ENCODE results near the gene CDH26. TPM values are rescaled to one million over a fixed set of nuclear protein-coding genes. Genes with fewer than 3 reads are reported as not detected.

CDH26 gene
- total and polyA plus RNA-seq, 9 donors, result 0.12 to 0.84 (median 0.41) TPM

DNA sequence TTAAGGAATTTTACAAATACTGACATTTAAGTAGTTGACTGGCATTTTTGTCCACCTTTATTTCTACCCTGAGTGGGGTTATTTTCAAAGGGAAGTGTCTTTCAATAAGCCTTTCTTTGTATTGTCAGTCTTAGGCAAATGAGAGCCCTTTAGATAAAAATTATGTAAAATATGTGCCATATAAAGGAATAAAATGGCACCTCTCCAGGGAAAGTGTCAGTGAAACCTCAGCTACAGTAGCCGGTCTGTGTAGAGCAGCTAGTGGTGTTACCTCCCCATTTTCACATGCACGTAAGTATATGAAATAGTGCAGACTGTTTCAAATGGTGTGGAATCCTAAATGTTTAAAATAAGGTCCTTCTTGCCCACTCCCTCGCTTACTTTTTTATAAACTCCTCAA is 13.0 kb upstream of the CDH26 start:
- Histone ChIP-seq H3K27ac (no peak overlapping the region), H3K36me3 (no peaks in the 10 kb centered on the region), H3K9me3 (no peaks in the 10 kb centered on the region), H3K4me1 (ENCODE audit: insufficient read depth) (no peaks in the 10 kb centered on the region), H3K27me3 (no peaks in the 10 kb centered on the region), H3K4me3 (no peak overlapping the region)
- intact Hi-C loops (cut with DNase I), result no loop called here
- DNase-seq, result no peak
- no peak for TF ChIP-seq POLR2A (IDR thresholded peaks at IDR 0.05)
- TF ChIP-seq, protein P1, sequence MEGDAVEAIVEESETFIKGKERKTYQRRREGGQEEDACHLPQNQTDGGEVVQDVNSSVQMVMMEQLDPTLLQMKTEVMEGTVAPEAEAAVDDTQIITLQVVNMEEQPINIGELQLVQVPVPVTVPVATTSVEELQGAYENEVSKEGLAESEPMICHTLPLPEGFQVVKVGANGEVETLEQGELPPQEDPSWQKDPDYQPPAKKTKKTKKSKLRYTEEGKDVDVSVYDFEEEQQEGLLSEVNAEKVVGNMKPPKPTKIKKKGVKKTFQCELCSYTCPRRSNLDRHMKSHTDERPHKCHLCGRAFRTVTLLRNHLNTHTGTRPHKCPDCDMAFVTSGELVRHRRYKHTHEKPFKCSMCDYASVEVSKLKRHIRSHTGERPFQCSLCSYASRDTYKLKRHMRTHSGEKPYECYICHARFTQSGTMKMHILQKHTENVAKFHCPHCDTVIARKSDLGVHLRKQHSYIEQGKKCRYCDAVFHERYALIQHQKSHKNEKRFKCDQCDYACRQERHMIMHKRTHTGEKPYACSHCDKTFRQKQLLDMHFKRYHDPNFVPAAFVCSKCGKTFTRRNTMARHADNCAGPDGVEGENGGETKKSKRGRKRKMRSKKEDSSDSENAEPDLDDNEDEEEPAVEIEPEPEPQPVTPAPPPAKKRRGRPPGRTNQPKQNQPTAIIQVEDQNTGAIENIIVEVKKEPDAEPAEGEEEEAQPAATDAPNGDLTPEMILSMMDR (IDR thresholded peaks at IDR 0.05), result no peak
- TF ChIP-seq EP300 (IDR thresholded peaks at IDR 0.05), result no peak
- WGBS, 3 donors, result 67 to 74% (median 72%) methylated on average over 3 of the region's 3 CpGs

DNA sequence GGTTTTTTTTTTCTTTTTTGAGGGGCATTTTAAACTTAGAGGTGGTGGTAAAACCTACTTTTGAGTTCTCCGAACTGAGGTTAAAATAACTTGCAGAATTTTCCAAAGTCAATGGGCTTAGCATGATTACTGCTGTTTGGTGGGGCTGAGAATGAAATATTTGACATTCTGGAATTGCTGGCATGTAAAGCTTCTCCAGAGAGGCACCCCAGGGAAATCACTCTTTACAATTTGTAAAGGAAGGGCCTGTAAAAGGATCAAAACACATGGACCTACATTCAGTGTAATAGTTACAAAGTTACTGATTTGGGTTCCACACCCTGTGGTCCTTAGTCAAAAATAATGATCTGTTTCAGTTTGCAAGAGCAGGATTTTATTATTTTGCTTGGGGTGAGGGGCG is 12.5 kb upstream of the CDH26 start:
- whole genome bisulfite sequencing, 3 donors, result 72 to 86% (median 76%) methylated on average over 2 of the region's 2 CpGs
- H3K27me3 ChIP-seq, result no peaks in the 10 kb centered on the region
- H3K9me3 ChIP-seq, result no peaks in the 10 kb centered on the region
- intact Hi-C loops (cut with DNase I), result no loop called here
- DNase-seq, result no peak
- H3K4me1 ChIP-seq (ENCODE audit: insufficient read depth), result no peaks in the 10 kb centered on the region
- no peak for TF ChIP-seq EP300 (IDR thresholded peaks at IDR 0.05)
- TF ChIP-seq, protein P1 (IDR thresholded peaks at IDR 0.05), result no peak
- TF ChIP-seq POLR2A (IDR thresholded peaks at IDR 0.05), result no peak
- H3K4me3 ChIP-seq, result no peak overlapping the region
- no peaks in the 10 kb centered on the region for H3K36me3 ChIP-seq
- H3K27ac ChIP-seq, result no peak overlapping the region

DNA sequence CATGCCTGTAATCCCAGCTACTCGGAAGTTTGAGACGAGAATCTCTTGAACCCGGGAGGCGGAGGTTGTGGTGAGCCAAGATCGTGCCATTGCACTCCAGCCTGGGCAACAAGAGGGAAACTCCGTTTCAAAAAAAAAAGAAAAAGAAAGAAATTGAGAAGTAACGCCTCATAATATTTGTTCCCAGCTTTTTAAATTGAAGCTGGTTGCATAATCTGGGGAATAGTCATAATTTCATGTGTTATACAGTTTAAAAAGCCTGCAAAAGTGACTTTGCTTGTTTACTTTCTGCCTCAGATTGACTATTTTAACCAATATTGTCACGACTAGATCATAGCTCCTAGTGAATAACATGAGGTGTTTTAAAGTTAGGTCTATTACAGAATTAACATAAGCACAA is 10.8 kb upstream of the CDH26 start:
- no peak for DNase-seq
- intact Hi-C loops (cut with DNase I), result no loop called here
- no peaks in the 10 kb centered on the region for H3K4me1 ChIP-seq (ENCODE audit: insufficient read depth)
- H3K4me3 ChIP-seq, result no peak overlapping the region
- no peaks in the 10 kb centered on the region for H3K27me3 ChIP-seq
- no peaks in the 10 kb centered on the region for H3K9me3 ChIP-seq
- no peaks in the 10 kb centered on the region for H3K36me3 ChIP-seq
- WGBS, 3 donors, result 87 to 92% (median 92%) methylated on average over 8 of the region's 8 CpGs
- H3K27ac ChIP-seq, result no peak overlapping the region
- no peak for TF ChIP-seq EP300 (IDR thresholded peaks at IDR 0.05)
- no peak for TF ChIP-seq POLR2A (IDR thresholded peaks at IDR 0.05)
- TF ChIP-seq, protein P1 (IDR thresholded peaks at IDR 0.05), result no peak

DNA sequence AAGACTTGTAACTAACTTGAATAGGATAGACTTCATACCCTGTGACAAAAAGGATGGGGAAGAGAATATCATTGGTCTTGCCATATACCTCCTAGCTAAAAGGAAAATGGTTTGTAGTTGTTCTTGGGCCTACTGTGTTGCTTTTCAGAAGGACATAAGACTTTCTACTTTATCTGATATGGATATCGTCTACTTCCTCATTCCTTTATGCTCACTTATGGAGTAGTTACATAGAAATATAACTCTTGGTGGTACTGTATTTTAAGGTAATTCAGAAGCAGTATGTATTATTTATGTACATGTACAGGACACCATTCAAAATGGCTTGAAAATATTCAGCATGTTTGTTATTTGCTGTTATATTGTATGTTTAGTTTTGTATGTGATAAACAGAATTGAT is 10.0 kb upstream of the CDH26 start:
- Histone ChIP-seq H3K4me1 (ENCODE audit: insufficient read depth) (no peaks in the 10 kb centered on the region), H3K36me3 (no peaks in the 10 kb centered on the region), H3K27me3 (no peaks in the 10 kb centered on the region), H3K9me3 (no peaks in the 10 kb centered on the region), H3K27ac (no peak overlapping the region), H3K4me3 (no peak overlapping the region)
- intact Hi-C loops (cut with DNase I), result no loop called here
- 42 to 71% (median 50%) methylated on average over 1 of the region's 1 CpG for WGBS, 3 donors
- no peak for DNase-seq
- TF ChIP-seq, protein P1 (IDR thresholded peaks at IDR 0.05), result no peak
- TF ChIP-seq POLR2A (IDR thresholded peaks at IDR 0.05), result no peak

Measured in ovary (tissue), 9 donors.